B cell (primary cell): ENCODE data around the gene FTL. TPM values are rescaled to one million over a fixed set of nuclear protein-coding genes. Genes with fewer than 3 reads are reported as not detected.

ENCODE experiments used
- ATAC-seq: fragments of 200-7000 bp; cut with Tn5 transposase; one replicate; pipeline ENCODE4 v1.10.0; 2021; ENCODE audit warnings: low read depth, mild to moderate bottlenecking, moderate number of reproducible peaks, moderate library complexity
- CTCF ChIA-PET: fragments of 350-600 bp; sonication (Branson Sonifier 250); formaldehyde crosslinking; loops from one replicate; lab custom pipeline; 2021; ENCODE audit warnings: antibody characterized with exemption, inconsistent platforms; lab: Charles Lee
- POLR2A ChIA-PET: fragments of 350-600 bp; sonication (Branson Sonifier 250); formaldehyde crosslinking; loops from one replicate; lab custom pipeline; 2021; ENCODE audit warnings: antibody characterized with exemption; lab: Charles Lee
- DNase-seq: peaks from one replicate; pipeline ENCODE4 v3.0.0; 2013
- H2AFZ ChIP-seq: 2 replicates; pipeline ENCODE4 v1.6.1; 2012; ENCODE audit warnings: mild to moderate bottlenecking, low read depth, low read length; ENCODE audit not compliant: insufficient read depth, poor library complexity, severe bottlenecking
- H3K27ac ChIP-seq, 2 donors: 1 replicate in 1 of 2; 2 replicates in 1 of 2; pipeline ENCODE4 v1.5.1; 2012 to 2013; ENCODE audit warnings: low read length in 2 of 2, mild to moderate bottlenecking in 2 of 2, moderate library complexity in 1 of 2
- H3K27me3 ChIP-seq, 4 experiments: fragments of 200-600 bp in 1 of 4; sonication (generic) in 1 of 4; replicated peaks in 1 of 4; 1 replicate in 2 of 4; 2 replicates in 2 of 4; pipeline versions ENCODE4 v1.6.1 to v1.7.0; 2013 to 2016; ENCODE audit warnings: low read length in 3 of 4, mild to moderate bottlenecking in 2 of 4, mixed read lengths in 1 of 4, moderate library complexity in 1 of 4; ENCODE audit not compliant: insufficient read depth in 4 of 4, control insufficient read depth in 3 of 4; ENCODE audit errors: control extremely low read depth in 1 of 4
- H3K36me3 ChIP-seq, 2 experiments: replicated peaks in 1 of 2; 1 replicate in 1 of 2; 2 replicates in 1 of 2; pipeline versions ENCODE4 v1.6.1 to v1.7.1; 2013; ENCODE audit warnings: low read length in 1 of 2; ENCODE audit not compliant: insufficient read depth in 2 of 2, control insufficient read depth in 1 of 2; ENCODE audit errors: control extremely low read depth in 1 of 2, extremely low read depth in 1 of 2
- H3K4me1 ChIP-seq, 2 donors: fragments of 200-600 bp in 1 of 2; sonication (generic) in 1 of 2; 1 replicate in 1 of 2; 2 replicates in 1 of 2; pipeline versions ENCODE4 v1.5.1 to v1.6.1; 2013 to 2017; ENCODE audit warnings: low read length in 2 of 2; ENCODE audit not compliant: control insufficient read depth in 2 of 2, insufficient read depth in 2 of 2
- H3K4me2 ChIP-seq: replicated peaks from 2 replicates; pipeline ENCODE3; 2012; ENCODE audit warnings: mild to moderate bottlenecking, low read depth, low read length; ENCODE audit not compliant: poor library complexity, severe bottlenecking
- H3K4me3 ChIP-seq, 5 experiments: fragments of 200-600 bp in 1 of 5; sonication (generic) in 1 of 5; 1 replicate in 3 of 5; 2 replicates in 2 of 5; pipeline versions ENCODE4 v1.5.1 to v1.7.0; 2011 to 2016; ENCODE audit warnings: low read length in 4 of 5, mild to moderate bottlenecking in 4 of 5, low read depth in 2 of 5, control low read depth in 1 of 5, moderate library complexity in 1 of 5; ENCODE audit not compliant: insufficient read depth in 1 of 5; ENCODE audit errors: control extremely low read depth in 1 of 5, extremely low read depth in 1 of 5
- H3K79me2 ChIP-seq: fragments of 200-600 bp; sonication (generic); one replicate; pipeline ENCODE4 v1.6.0; 2016; ENCODE audit warnings: low read length; ENCODE audit not compliant: control insufficient read depth, insufficient read depth
- H3K9ac ChIP-seq: fragments of 200-600 bp; sonication (generic); 2 replicates; pipeline ENCODE4 v1.6.1; 2017; ENCODE audit warnings: mild to moderate bottlenecking, low read length, moderate library complexity
- H3K9me3 ChIP-seq, 3 donors: one replicate each; pipeline versions ENCODE4 v1.6.1 to v1.7.1; 2013; ENCODE audit warnings: low read length in 2 of 3; ENCODE audit not compliant: control insufficient read depth in 2 of 3, insufficient read depth in 1 of 3; ENCODE audit errors: control extremely low read depth in 1 of 3
- H4K20me1 ChIP-seq: 2 replicates; pipeline ENCODE4 v1.6.0; 2012; ENCODE audit warnings: mild to moderate bottlenecking, low read length; ENCODE audit not compliant: insufficient read depth, control insufficient read depth, poor library complexity, severe bottlenecking
- H3K27ac Mint-ChIP-seq: one replicate; pipeline ENCODE4 v1.8.0; 2021; ENCODE audit warnings: mixed read lengths
- H3K27me3 Mint-ChIP-seq: one replicate; pipeline ENCODE4 v1.8.0; 2021; ENCODE audit warnings: mixed read lengths
- H3K4me1 Mint-ChIP-seq: one replicate; pipeline ENCODE4 v1.8.0; 2021; ENCODE audit warnings: mixed read lengths
- H3K4me3 Mint-ChIP-seq: one replicate; pipeline ENCODE4 v1.8.0; 2021; ENCODE audit warnings: mixed read lengths
- H3K9me3 Mint-ChIP-seq: one replicate; pipeline ENCODE4 v1.8.0; 2022; ENCODE audit warnings: mixed read lengths; ENCODE audit not compliant: insufficient read depth
- CTCF ChIP-seq: fragments of 200-600 bp; IDR thresholded peaks from one replicate; pipeline ENCODE4 v1.8.0; 2022; ENCODE audit warnings: antibody characterized with exemption, mild to moderate bottlenecking
- EZH2 ChIP-seq: IDR thresholded peaks from 2 replicates; pipeline ENCODE4 v1.6.1; 2012; ENCODE audit warnings: borderline replicate concordance, low read depth, mild to moderate bottlenecking, moderate library complexity, low read length; ENCODE audit not compliant: insufficient read depth, poor library complexity, severe bottlenecking
- WGBS: methylation state at CpG from one replicate; pipeline ENCODE4 v1.1.5; 2013; ENCODE audit warnings: missing lambda C conversion rate; ENCODE audit not compliant: insufficient coverage; 5-methylcytosine and 5-hydroxymethylcytosine counted together
- intact Hi-C: fragments of 100-400 bp; cut with micrococcal nuclease; formaldehyde crosslinking; loops from one replicate; pipeline ENCODE4 v1.10.0; 2022
- polyA plus RNA-seq: library from polyadenylated mRNA; depleted of rRNA; stranded (reverse); fragments of >200 nt; gene quantifications from 2 replicates; pipeline ENCODE4 v1.2.3, GENCODE V29; 2012
- total RNA-seq, 2 donors: library from RNA; stranded (reverse); fragments of 120-200 nt in 1 of 2; gene quantifications; 1 replicate in 1 of 2; 2 replicates in 1 of 2; pipeline versions ENCODE4 v1.2.3 to v1.2.4, GENCODE V29; 2013 to 2022

The FTL gene
- total and polyA plus RNA-seq, 2 donors (not counting 1 experiment from before 2014, with no cell fraction given) = 832 to 937 TPM

- peak overlapping the region; percentile 61 for H3K9ac ChIP-seq
- H3K4me1 ChIP-seq = peaks cover 41 to 57% of the 10 kb centered on the region in 2 donors
- Mint-ChIP-seq H3K27ac (peak overlapping the region; percentile 85), H3K27me3 (no peaks in the 10 kb centered on the region), H3K9me3 (no peaks in the 10 kb centered on the region), H3K4me3 (peak overlapping the region; percentile 100), H3K4me1 (peaks cover 68% of the 10 kb centered on the region)
- ATAC-seq (no peak), DNase-seq (peak; percentile 60)
- CTCF ChIA-PET = interaction anchor here (0.6 to 1.0 kb wide), 4 partner anchors 10 to 125 kb away, joined by 3 to 4 read pairs (median 3); partner anchors contain the start of genes GYS1 and RUVBL2
- no peaks in the 10 kb centered on the region for H3K9me3 ChIP-seq
- 8% methylated on average over 25 of the region's 28 CpGs for WGBS
- H3K27me3 ChIP-seq = no peaks in the 10 kb centered on the region
- peaks cover 29% of the 10 kb centered on the region for H3K79me2 ChIP-seq
- intact Hi-C loops = loop anchor here (2.0 kb wide), 1 partner anchor 63 kb away; the partner anchor contains the start of gene NUCB1
- H3K27ac ChIP-seq = peak overlapping the region; percentile 85 to 88
- POLR2A ChIA-PET = interaction anchor here (0.6 to 1.5 kb wide), 7 partner anchors 9 to 344 kb away, joined by 3 to 9 read pairs (median 4); partner anchors contain the start of genes BAX, CA11, GYS1 and RPL18
- H3K36me3 ChIP-seq = peaks cover 0 to 28% of the 10 kb centered on the region in 2 experiments
- peaks cover 22% of the 10 kb centered on the region for H4K20me1 ChIP-seq
- peak overlapping the region; percentile 4 to 90 (median 65) for H3K4me3 ChIP-seq
- H2AFZ ChIP-seq = peak overlapping the region; percentile 73
- TF ChIP-seq EZH2 = no peak
- TF ChIP-seq CTCF = no peak
- H3K4me2 ChIP-seq = peak overlapping the region; percentile 75
Observed at GRCh38 chr19:48963371-48964204, 1.5 kb upstream of the FTL start.
